Esophagus muscularis mucosa (tissue), 4 donors: ENCODE measurements around the gene ADRB2. TPM values are rescaled to one million over a fixed set of nuclear protein-coding genes. Genes with fewer than 3 reads are reported as not detected.

Experiments used
- DNase-seq: peaks from one replicate; pipeline ENCODE4 v3.0.0-alpha.2; 2017; ENCODE audit errors: extremely low spot score
- H3K27ac ChIP-seq, 4 donors: fragments of 200-600 bp; sonication (generic); replicated peaks in 1 of 4; 1 replicate in 3 of 4; 2 replicates in 1 of 4; pipeline ENCODE4 v1.5.1; 2016 to 2019; ENCODE audit warnings: mild to moderate bottlenecking in 1 of 4
- H3K27me3 ChIP-seq, 4 donors: fragments of 200-600 bp; sonication (generic); one replicate each; pipeline versions ENCODE4 v1.5.1 to v1.6.0; 2016 to 2019
- H3K36me3 ChIP-seq, 4 donors: fragments of 200-600 bp; sonication (generic); one replicate each; pipeline ENCODE4 v1.5.1; 2016 to 2019
- H3K4me1 ChIP-seq, 4 donors: fragments of 200-600 bp; sonication (generic); one replicate each; pipeline ENCODE4 v1.5.1; 2016 to 2019
- H3K4me3 ChIP-seq, 4 donors: fragments of 200-600 bp; sonication (generic); 1 replicate in 2 of 4; 2 replicates in 2 of 4; pipeline ENCODE4 v1.5.1; 2016 to 2019; ENCODE audit warnings: mild to moderate bottlenecking in 4 of 4, moderate library complexity in 1 of 4
- H3K9me3 ChIP-seq, 4 donors: fragments of 200-600 bp; sonication (generic); 1 replicate in 3 of 4; 2 replicates in 1 of 4; pipeline ENCODE4 v1.5.1; 2016 to 2019
- CTCF ChIP-seq, 3 experiments: fragments of 200-600 bp in 2 of 3; fragments of 450-650 bp in 1 of 3; sonication (generic) in 2 of 3; IDR thresholded peaks; one replicate each; pipeline ENCODE4 v1.5.1; 2017 to 2019; ENCODE audit warnings: antibody characterized with exemption in 3 of 3, mild to moderate bottlenecking in 2 of 3, moderate library complexity in 1 of 3
- EP300 ChIP-seq: sonication (generic); formaldehyde crosslinking; IDR thresholded peaks from one replicate; pipeline ENCODE4 v1.6.1; 2017; ENCODE audit warnings: antibody characterized with exemption
- POLR2A ChIP-seq: fragments of 450-650 bp; IDR thresholded peaks from one replicate; pipeline ENCODE4 v1.6.1; 2017; ENCODE audit warnings: antibody characterized with exemption, moderate library complexity, mild to moderate bottlenecking, low read depth
- POLR2AphosphoS5 ChIP-seq, 2 donors: sonication (generic); formaldehyde crosslinking; IDR thresholded peaks; one replicate each; pipeline ENCODE4 v1.6.1; 2017; ENCODE audit warnings: antibody characterized with exemption in 2 of 2
- WGBS: methylation state at CpG from one replicate; pipeline ENCODE4 v1.1.5; 2018; 5-methylcytosine and 5-hydroxymethylcytosine counted together
- intact Hi-C: fragments of 100-400 bp; cut with DNase I; formaldehyde crosslinking; loops from one replicate; pipeline ENCODE4 v1.15.1; 2023
- total RNA-seq, 4 donors: library from RNA; depleted of rRNA; stranded (reverse); fragments of >200 nt; gene quantifications; one replicate each; pipeline versions ENCODE4 v1.1.0 to v1.2.1, GENCODE V29; 2016

The ADRB2 gene
- total RNA-seq, 4 donors from 2014 or later: 4.2 to 6.1 (median 4.9) TPM

GRCh38 chr5:148827723-148828122, 1.3 kb downstream of the ADRB2 start:
- intact Hi-C loops: loop anchor here (5.0 kb wide), 1 partner anchor 170 kb away; no protein-coding TSS in a partner anchor
- no peak for DNase-seq
- Histone ChIP-seq H3K4me1 (peaks cover 27 to 54% (median 42%) of the 10 kb centered on the region in 4 donors), H3K27me3 (no peaks in the 10 kb centered on the region), H3K9me3 (no peaks in the 10 kb centered on the region), H3K27ac (peak overlapping the region in 3 of 4 donors; percentile 77 to 86 (median 79)), H3K4me3 (peak overlapping the region; percentile 60 to 66 (median 63)), H3K36me3 (no peaks in the 10 kb centered on the region)
- 62% methylated on average over 7 of the region's 7 CpGs for WGBS
- TF ChIP-seq EP300 (no peak), CTCF (IDR thresholded peaks at IDR 0.05) (no peak), POLR2AphosphoS5 (IDR thresholded peaks at IDR 0.05) (no peak), POLR2A (no peak)

DNA sequence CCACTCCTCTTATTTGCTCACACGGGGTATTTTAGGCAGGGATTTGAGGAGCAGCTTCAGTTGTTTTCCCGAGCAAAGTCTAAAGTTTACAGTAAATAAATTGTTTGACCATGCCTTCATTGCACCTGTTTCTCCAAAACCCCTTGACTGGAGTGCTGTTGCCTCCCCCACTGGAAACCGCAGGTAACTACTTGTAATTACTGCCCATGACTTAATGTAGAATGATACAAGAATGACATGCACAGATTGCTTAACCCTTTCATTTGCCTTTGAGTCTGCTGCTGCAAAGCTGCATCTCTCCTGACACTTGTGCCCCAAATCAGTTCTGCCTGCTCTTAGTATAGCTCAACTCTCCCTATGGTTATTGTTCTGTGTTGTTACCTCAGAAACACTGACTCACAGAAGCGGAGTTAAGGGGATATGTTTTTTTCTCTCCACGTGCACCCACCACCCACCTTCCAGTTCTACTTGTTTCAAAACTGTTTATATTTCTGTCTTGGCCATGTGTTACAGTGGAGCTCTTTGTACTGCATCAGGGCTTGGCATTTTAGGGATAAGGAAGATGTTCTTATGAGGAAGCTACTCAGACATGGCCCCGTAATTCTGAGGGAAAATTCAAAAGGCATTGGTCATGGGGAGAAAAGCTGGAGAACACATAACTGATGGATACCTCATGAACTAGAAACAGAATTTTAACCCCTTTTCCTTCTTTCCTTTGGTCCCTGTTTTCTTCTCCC, 2.3 kb downstream of the ADRB2 start:
- Histone ChIP-seq H3K4me3 (peak overlapping the region; percentile 60 to 66 (median 63)), H3K27ac (peak overlapping the region; percentile 1 to 86 (median 7)), H3K4me1 (peaks cover 31 to 63% (median 43%) of the 10 kb centered on the region in 4 donors), H3K9me3 (no peaks in the 10 kb centered on the region), H3K27me3 (no peaks in the 10 kb centered on the region), H3K36me3 (no peaks in the 10 kb centered on the region)
- no peak for DNase-seq
- no peak for TF ChIP-seq POLR2AphosphoS5 (IDR thresholded peaks at IDR 0.05)
- peak in 1 of 3 experiments; percentile 6 for TF ChIP-seq CTCF (IDR thresholded peaks at IDR 0.05)
- TF ChIP-seq POLR2A: no peak
- TF ChIP-seq EP300: no peak
- intact Hi-C loops: loop anchor here (5.0 kb wide), 1 partner anchor 169 kb away; no protein-coding TSS in a partner anchor
- WGBS: 44% methylated on average over 6 of the region's 6 CpGs

GRCh38 chr5:148829248-148829594, 2.8 kb downstream of the ADRB2 start:
- peak overlapping the region; percentile 60 to 66 (median 63) for H3K4me3 ChIP-seq
- peak overlapping the region in 2 of 4 donors; percentile 4 to 10 for H3K27ac ChIP-seq

GRCh38 chr5:148829734-148830133, 3.3 kb downstream of the ADRB2 start:
- H3K27ac ChIP-seq: no peak overlapping the region
- no peaks in the 10 kb centered on the region for H3K36me3 ChIP-seq
- H3K4me1 ChIP-seq: peaks cover 31 to 73% (median 43%) of the 10 kb centered on the region in 4 donors
- TF ChIP-seq POLR2A (no peak), POLR2AphosphoS5 (IDR thresholded peaks at IDR 0.05) (no peak), CTCF (IDR thresholded peaks at IDR 0.05) (no peak), EP300 (no peak)
- H3K9me3 ChIP-seq: no peaks in the 10 kb centered on the region
- intact Hi-C loops: loop anchor here (5.0 kb wide), 1 partner anchor 168 kb away; no protein-coding TSS in a partner anchor
- WGBS: 67% methylated on average over 5 of the region's 5 CpGs
- peak overlapping the region; percentile 60 to 66 (median 63) for H3K4me3 ChIP-seq
- H3K27me3 ChIP-seq: no peaks in the 10 kb centered on the region
- no peak for DNase-seq

More at GRCh38 chr5:148829248-148829594, 2.8 kb downstream of the ADRB2 start:
- Histone ChIP-seq H3K27me3 (no peaks in the 10 kb centered on the region), H3K4me1 (peaks cover 31 to 68% (median 43%) of the 10 kb centered on the region in 4 donors), H3K9me3 (no peaks in the 10 kb centered on the region), H3K36me3 (no peaks in the 10 kb centered on the region)
- 84% methylated on average over 3 of the region's 3 CpGs for WGBS
- intact Hi-C loops: loop anchor here (5.0 kb wide), 1 partner anchor 168 kb away; no protein-coding TSS in a partner anchor
- TF ChIP-seq POLR2AphosphoS5 (IDR thresholded peaks at IDR 0.05): no peak
- TF ChIP-seq POLR2A: no peak
- TF ChIP-seq EP300: no peak
- TF ChIP-seq CTCF (IDR thresholded peaks at IDR 0.05): no peak
- no peak for DNase-seq
